Thoracic aorta (tissue), 2 donors: ENCODE data around the gene SIGLEC9. TPM values are rescaled to one million over a fixed set of nuclear protein-coding genes. Genes with fewer than 3 reads are reported as not detected.
A peak's percentile ranks its signal among the peaks of the same experiment; 100 is the strongest.

Experiments used
- ATAC-seq: fragments of 150-250 bp; one replicate; pipeline ENCODE4 v1.8.0; 2017; ENCODE audit warnings: low read depth; ENCODE audit not compliant: insufficient number of reproducible peaks, low FRiP score
- DNase-seq: peaks from one replicate; pipeline ENCODE4 v3.0.0-alpha.2; 2020; ENCODE audit warnings: low spot score
- H3K27ac ChIP-seq, 2 donors: fragments of 200-600 bp; sonication (generic); 1 replicate in 1 of 2; 2 replicates in 1 of 2; pipeline ENCODE4 v1.5.1; 2016; ENCODE audit warnings: mild to moderate bottlenecking in 2 of 2, moderate library complexity in 2 of 2
- H3K27me3 ChIP-seq: fragments of 200-600 bp; sonication (generic); replicated peaks from 2 replicates; pipeline ENCODE4 v1.6.0; 2016; ENCODE audit warnings: mild to moderate bottlenecking; ENCODE audit not compliant: insufficient read depth
- H3K36me3 ChIP-seq: fragments of 200-600 bp; sonication (generic); one replicate; pipeline ENCODE4 v1.5.1; 2016
- H3K4me1 ChIP-seq, 2 donors: fragments of 200-600 bp; sonication (generic); 1 replicate in 1 of 2; 2 replicates in 1 of 2; pipeline versions ENCODE4 v1.5.1 to v1.6.0; 2016; ENCODE audit warnings: low read depth in 2 of 2, mild to moderate bottlenecking in 1 of 2; ENCODE audit not compliant: control insufficient read depth in 1 of 2
- H3K4me3 ChIP-seq: fragments of 200-600 bp; sonication (generic); 2 replicates; pipeline ENCODE4 v1.5.1; 2016; ENCODE audit warnings: mild to moderate bottlenecking
- H3K9me3 ChIP-seq: fragments of 200-600 bp; sonication (generic); 2 replicates; pipeline ENCODE4 v1.5.1; 2016
- total RNA-seq, 2 donors: library from RNA; depleted of rRNA; stranded (reverse); fragments of >200 nt; gene quantifications; one replicate each; pipeline versions ENCODE4 v1.1.0 to v1.2.3, GENCODE V29; 2016
- TF ChIP-seq, protein P1 (sequence below): fragments of 200-600 bp; sonication (generic); IDR thresholded peaks from one replicate; pipeline ENCODE4 v1.5.1; 2019; ENCODE audit warnings: antibody characterized with exemption

SIGLEC9 gene
- total RNA-seq, 2 donors from 2014 or later: 13.1 to 15.2 TPM

DNA sequence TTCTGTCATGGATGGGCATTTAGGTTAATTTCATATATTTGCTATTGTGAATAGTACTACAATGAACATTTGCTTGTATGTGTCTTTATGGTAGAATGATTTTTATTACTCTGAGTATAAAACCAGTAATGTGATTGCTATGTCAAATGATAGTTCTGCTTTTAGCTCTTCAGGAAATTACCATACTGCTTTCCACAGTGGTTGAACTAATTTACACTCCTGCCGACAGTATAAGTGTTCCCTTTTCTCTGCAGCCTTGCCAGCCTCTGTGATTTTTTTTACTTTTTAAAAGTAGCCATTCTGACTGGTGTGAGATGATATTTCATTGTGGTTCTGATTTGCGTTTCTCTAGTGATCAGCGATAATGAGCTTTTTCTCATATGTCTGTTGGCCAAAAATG, 23.9 kb downstream of the SIGLEC9 start:
- TF ChIP-seq, protein P1, sequence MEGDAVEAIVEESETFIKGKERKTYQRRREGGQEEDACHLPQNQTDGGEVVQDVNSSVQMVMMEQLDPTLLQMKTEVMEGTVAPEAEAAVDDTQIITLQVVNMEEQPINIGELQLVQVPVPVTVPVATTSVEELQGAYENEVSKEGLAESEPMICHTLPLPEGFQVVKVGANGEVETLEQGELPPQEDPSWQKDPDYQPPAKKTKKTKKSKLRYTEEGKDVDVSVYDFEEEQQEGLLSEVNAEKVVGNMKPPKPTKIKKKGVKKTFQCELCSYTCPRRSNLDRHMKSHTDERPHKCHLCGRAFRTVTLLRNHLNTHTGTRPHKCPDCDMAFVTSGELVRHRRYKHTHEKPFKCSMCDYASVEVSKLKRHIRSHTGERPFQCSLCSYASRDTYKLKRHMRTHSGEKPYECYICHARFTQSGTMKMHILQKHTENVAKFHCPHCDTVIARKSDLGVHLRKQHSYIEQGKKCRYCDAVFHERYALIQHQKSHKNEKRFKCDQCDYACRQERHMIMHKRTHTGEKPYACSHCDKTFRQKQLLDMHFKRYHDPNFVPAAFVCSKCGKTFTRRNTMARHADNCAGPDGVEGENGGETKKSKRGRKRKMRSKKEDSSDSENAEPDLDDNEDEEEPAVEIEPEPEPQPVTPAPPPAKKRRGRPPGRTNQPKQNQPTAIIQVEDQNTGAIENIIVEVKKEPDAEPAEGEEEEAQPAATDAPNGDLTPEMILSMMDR: no peak
- Histone ChIP-seq H3K36me3 (no peaks in the 10 kb centered on the region), H3K4me3 (no peak overlapping the region), H3K9me3 (no peaks in the 10 kb centered on the region), H3K27ac (no peak overlapping the region), H3K4me1 (no peaks in the 10 kb centered on the region), H3K27me3 (no peaks in the 10 kb centered on the region)
- no peak for ATAC-seq
- no peak for DNase-seq

DNA sequence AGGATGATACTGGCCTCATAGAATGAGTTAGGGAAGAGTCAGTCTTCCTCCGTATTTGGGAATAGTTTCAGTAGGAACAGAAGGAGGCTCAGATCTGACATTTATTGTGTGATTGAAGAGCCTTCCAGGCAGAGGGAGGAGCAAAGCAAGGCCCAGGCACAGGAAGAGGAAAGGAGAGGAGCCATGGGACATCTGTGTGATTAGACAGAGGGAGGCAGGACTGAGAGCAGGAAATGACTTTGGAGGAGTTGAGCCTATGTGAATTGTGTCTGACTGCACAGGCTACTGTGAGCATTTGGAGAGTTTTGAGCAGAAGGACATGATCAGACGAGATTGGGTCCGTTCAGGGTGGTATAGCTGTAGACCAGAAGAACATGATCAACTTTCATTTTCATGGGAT, 25.9 kb downstream of the SIGLEC9 start:
- Histone ChIP-seq H3K27me3 (no peaks in the 10 kb centered on the region), H3K36me3 (no peaks in the 10 kb centered on the region), H3K4me1 (no peaks in the 10 kb centered on the region), H3K27ac (no peak overlapping the region), H3K4me3 (no peak overlapping the region), H3K9me3 (no peaks in the 10 kb centered on the region)
- TF ChIP-seq, protein P1: no peak
- DNase-seq (no peak), ATAC-seq (no peak)

DNA sequence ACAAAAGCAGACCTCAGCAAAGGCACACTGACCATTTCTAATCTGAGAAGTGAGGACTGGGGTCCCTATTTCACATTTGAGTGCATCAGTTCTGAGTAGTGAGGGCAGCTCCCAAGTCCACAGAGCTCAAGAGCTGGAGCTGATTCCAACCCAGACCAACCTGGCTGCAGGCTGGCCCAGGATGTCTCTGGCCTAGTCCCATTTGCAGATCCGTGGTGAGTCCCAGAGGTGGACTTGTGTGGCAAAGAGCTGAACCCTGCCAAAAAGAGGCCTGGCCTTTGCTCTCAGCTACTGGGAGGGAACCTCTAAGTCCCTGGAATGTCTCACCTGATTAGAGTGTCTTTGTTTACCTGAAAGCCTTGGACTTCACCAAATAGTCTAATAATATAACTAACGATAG, 32.0 kb downstream of the SIGLEC9 start:
- ATAC-seq: no peak
- DNase-seq: no peak
- TF ChIP-seq, protein P1: no peak
- H3K4me3 ChIP-seq: no peak overlapping the region
- no peak overlapping the region for H3K27ac ChIP-seq
- H3K27me3 ChIP-seq: no peaks in the 10 kb centered on the region
- H3K36me3 ChIP-seq: no peaks in the 10 kb centered on the region
- no peaks in the 10 kb centered on the region for H3K4me1 ChIP-seq
- H3K9me3 ChIP-seq: no peaks in the 10 kb centered on the region

DNA sequence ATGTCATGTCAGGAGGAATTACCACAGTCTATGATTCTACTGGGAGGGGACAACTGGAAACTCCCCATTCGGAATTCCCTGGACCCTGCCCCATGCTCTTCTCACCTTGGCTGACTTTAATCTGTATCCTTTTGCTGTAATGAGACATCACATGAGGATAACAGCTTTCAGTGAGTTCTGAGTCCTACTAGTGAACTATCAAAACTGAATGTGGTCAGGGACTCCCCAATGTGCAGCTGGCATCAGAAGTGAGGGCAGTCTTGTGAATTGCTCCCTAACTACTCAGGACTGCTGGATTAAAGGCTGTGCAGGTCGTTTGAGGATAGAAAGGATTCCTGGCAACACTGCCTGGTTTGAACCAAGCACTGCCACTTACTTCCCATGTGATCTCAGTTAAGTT, 32.6 kb downstream of the SIGLEC9 start:
- H3K36me3 ChIP-seq: no peaks in the 10 kb centered on the region
- no peaks in the 10 kb centered on the region for H3K9me3 ChIP-seq
- no peaks in the 10 kb centered on the region for H3K4me1 ChIP-seq
- no peak overlapping the region for H3K27ac ChIP-seq
- ATAC-seq (no peak), DNase-seq (no peak)
- H3K4me3 ChIP-seq: no peak overlapping the region
- no peaks in the 10 kb centered on the region for H3K27me3 ChIP-seq
- TF ChIP-seq, protein P1: no peak

DNA sequence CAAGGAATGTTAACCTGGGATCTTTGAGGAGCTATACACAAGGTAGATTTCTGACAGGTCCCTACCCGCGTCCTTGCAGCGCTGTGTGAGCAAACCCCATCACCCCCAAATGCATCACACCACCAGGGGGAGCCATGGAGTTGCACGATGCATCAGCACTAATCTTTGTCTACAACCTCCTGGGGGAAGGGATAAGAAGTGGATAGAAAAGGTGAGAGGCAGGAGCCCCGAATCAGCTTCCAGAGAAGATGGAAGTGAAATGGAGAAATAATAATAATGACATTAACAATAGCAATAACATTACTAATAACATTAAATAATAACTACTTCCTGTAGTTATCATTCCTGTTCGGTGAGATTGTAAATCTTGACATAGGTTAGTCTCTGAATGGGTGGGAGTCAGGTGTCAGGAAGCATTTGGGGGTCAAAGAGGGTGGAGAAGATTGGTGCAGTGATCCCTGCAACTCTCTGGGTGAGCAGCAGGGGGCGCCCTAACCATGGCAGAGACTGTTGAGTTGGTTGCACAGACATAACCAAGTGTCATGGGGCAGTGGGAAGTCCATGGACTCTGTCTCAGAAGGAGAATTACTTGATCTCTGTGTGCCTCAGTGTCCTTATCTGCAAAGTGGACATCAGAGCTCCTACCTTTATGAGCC, 33.9 kb downstream of the SIGLEC9 start:
- TF ChIP-seq, protein P1: peak; percentile 32
- H3K4me3 ChIP-seq: no peak overlapping the region
- no peaks in the 10 kb centered on the region for H3K36me3 ChIP-seq
- no peak overlapping the region for H3K27ac ChIP-seq
- H3K27me3 ChIP-seq: no peaks in the 10 kb centered on the region
- H3K4me1 ChIP-seq: no peaks in the 10 kb centered on the region
- H3K9me3 ChIP-seq: no peaks in the 10 kb centered on the region
- no peak for DNase-seq
- ATAC-seq: no peak
